Esophagus (tissue), 2 donors: ENCODE data around the gene GALNT9. TPM values are rescaled to one million over a fixed set of nuclear protein-coding genes. Genes with fewer than 3 reads are reported as not detected.

ENCODE experiments used
- H3K27ac ChIP-seq, 2 donors: one replicate each; pipeline ENCODE4 v1.5.1; 2013; ENCODE audit warnings: low read depth in 2 of 2, mild to moderate bottlenecking in 2 of 2, inconsistent platforms in 1 of 2, low read length in 1 of 2, moderate library complexity in 1 of 2
- H3K27me3 ChIP-seq, 2 donors: one replicate each; pipeline ENCODE4 v1.6.1; 2013; ENCODE audit warnings: low read length in 2 of 2, control low read depth in 1 of 2, mild to moderate bottlenecking in 1 of 2; ENCODE audit not compliant: insufficient read depth in 2 of 2, control insufficient read depth in 1 of 2
- H3K36me3 ChIP-seq, 2 donors: one replicate each; pipeline ENCODE4 v1.6.1; 2013; ENCODE audit warnings: low read length in 1 of 2; ENCODE audit not compliant: control insufficient read depth in 2 of 2, insufficient read depth in 2 of 2
- H3K4me1 ChIP-seq, 2 donors: one replicate each; pipeline ENCODE4 v1.6.1; 2013; ENCODE audit warnings: low read length in 1 of 2; ENCODE audit not compliant: control insufficient read depth in 2 of 2, insufficient read depth in 2 of 2
- H3K4me3 ChIP-seq, 2 donors: one replicate each; pipeline ENCODE4 v1.5.1; 2013; ENCODE audit warnings: low read length in 2 of 2, mild to moderate bottlenecking in 2 of 2, low read depth in 1 of 2, moderate library complexity in 1 of 2
- H3K9me3 ChIP-seq, 2 donors: one replicate each; pipeline ENCODE4 v1.6.1; 2013; ENCODE audit warnings: mild to moderate bottlenecking in 2 of 2, low read depth in 1 of 2, low read length in 1 of 2, moderate library complexity in 1 of 2; ENCODE audit not compliant: control insufficient read depth in 2 of 2, insufficient read depth in 1 of 2
- WGBS, 2 donors: extraction: QIAGEN DNeasy Blood & Tissue Kit; methylation state at CpG; one replicate each; pipeline ENCODE4 v1.1.7; 2013; 5-methylcytosine and 5-hydroxymethylcytosine counted together
- polyA plus RNA-seq, 2 donors: library from polyadenylated mRNA; stranded (reverse); fragments of 200-250 nt; gene quantifications; one replicate each; pipeline ENCODE4 v1.2.3, GENCODE V29; 2013
- donor health status: healthy with polysubstance abuse.
- donor health status: Bipolar disorder and iron deficiency.

The GALNT9 gene
- polyA plus RNA-seq, 2 donors: not detected

- WGBS, 2 donors: 72% methylated on average over 15 of the region's 15 CpGs
- Histone ChIP-seq H3K27ac (no peak overlapping the region), H3K36me3 (no peaks in the 10 kb centered on the region), H3K27me3 (no peaks in the 10 kb centered on the region), H3K4me3 (no peak overlapping the region), H3K4me1 (no peaks in the 10 kb centered on the region), H3K9me3 (peaks cover 0 to 5% of the 10 kb centered on the region in 2 donors)
These were observed 24.4 kb upstream of the GALNT9 start for GRCh38 chr12:132353811-132354210.

DNA sequence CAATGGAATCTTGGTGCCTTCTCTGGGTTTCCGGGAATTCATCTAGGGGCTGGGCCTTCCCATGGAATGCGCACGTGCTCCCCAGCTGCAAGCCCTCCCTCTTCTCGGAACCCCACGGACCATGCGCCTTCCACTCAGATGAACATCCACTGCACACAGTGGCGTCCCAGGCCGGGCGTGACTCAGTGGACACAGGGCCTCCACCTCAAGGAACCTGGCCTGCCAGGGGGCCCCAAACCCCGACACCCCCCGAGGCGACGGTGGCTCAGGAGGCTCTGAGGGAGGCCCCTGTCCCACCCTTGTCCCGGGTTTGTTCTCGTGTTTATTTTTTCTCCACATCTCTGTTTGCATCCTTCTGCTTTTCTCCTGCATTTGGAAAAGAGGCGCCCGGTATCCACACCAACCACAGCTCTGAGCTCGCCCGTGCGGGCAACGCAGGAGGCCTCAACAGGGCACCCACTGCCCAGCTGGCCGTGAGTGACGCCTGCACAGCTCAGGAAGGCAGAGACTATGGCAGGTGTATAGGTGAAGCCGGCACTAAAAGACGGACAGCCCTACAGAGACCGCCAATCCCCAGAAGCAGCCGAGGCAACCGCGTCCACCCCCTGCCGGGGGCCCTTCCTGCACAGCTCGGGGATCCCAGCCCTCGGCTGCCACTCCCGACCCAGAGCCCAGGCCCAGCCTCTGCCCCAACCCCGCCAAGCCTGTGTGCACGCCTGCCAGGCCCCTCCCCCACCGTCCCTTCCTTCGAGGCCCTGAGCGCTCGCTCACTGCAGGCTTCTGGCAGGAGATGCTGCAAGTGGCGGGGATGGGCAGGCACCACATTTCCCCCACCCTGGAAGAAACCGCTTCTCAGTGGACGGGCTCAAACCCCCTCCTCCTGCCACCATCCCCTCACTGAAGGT is 23.8 kb upstream of the GALNT9 start:
- Histone ChIP-seq H3K9me3 (no peaks in the 10 kb centered on the region), H3K4me1 (no peaks in the 10 kb centered on the region), H3K27me3 (no peaks in the 10 kb centered on the region), H3K36me3 (no peaks in the 10 kb centered on the region), H3K27ac (no peak overlapping the region), H3K4me3 (no peak overlapping the region)
- WGBS, 2 donors: 60 to 65% methylated on average over 38 to 42 of the region's 42 CpGs

DNA sequence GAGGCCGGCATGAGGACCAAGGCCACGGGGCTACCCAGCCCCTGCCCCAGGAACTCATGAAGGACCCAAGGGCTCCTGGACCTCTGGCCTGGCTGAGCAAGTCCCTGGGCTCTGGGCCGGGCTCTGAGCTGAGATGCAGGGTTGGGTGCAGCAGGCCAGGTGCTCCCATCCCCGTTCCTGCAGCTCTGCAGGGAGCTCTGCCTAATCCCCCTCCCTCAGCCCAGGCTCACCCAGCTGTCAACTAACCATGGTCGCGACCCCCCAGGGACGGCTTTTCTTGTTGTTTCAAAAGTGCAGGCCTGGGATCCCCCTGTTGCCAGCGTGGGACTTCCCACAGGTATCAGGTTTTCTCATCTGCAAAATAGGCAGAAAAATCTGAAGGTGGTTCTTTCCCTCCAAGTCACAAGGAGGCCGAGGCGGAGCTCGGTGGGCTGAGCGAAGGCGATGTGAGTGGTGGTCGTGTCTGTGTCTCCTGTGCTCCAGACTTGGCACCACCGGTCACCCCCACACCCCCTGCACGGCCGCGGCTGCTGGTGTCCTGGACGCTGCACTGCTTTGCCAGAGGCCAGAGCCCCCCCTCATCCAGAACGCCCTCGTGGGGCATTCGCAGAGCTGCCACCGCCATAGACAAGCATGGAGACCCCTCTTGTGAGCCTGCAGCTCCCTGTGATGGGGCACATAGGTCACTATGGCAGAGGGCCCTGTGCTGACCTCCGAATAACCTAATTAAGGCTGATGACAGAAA is 22.5 kb upstream of the GALNT9 start:
- no peaks in the 10 kb centered on the region for H3K4me1 ChIP-seq
- H3K27me3 ChIP-seq: no peaks in the 10 kb centered on the region
- 80 to 82% methylated on average over 24 of the region's 24 CpGs for WGBS, 2 donors
- peaks cover 0 to 3% of the 10 kb centered on the region in 2 donors for H3K9me3 ChIP-seq
- no peak overlapping the region for H3K4me3 ChIP-seq
- H3K36me3 ChIP-seq: no peaks in the 10 kb centered on the region
- H3K27ac ChIP-seq: no peak overlapping the region

DNA sequence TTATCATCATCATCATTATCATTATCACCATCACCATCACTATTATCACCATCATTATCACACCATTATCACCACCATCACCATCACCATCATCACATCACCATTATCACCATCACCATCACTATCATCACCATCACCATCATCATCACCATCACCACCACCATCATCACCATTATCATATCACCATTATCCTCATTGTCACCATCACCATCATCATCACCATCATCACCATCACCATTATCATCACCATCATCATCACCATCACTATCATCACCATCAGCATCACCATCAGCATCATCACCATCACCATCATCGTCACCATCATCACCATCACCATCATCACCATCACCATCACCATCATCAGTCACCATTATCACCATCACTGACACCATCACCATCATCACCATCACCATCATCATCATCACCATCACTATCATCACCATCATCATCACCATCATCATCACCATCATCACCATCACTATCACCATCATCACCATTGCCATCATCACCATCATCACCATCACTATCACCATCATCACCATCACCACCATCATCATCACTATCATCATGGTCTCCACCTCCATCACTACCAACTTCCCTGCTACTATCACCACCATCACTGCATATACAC is 20.2 kb upstream of the GALNT9 start:
- Histone ChIP-seq H3K4me1 (no peaks in the 10 kb centered on the region), H3K4me3 (no peak overlapping the region), H3K27ac (no peak overlapping the region), H3K36me3 (no peaks in the 10 kb centered on the region), H3K9me3 (peaks cover 0 to 3% of the 10 kb centered on the region in 2 donors), H3K27me3 (peaks cover 0 to 6% of the 10 kb centered on the region in 2 donors)
- 78 to 81% methylated on average over 1 of the region's 1 CpG for WGBS, 2 donors

GRCh38 chr12:132348176-132348575 is 18.8 kb upstream of the GALNT9 start:
- peaks cover 0 to under 1% of the 10 kb centered on the region in 2 donors for H3K4me1 ChIP-seq
- peaks cover 0 to 4% of the 10 kb centered on the region in 2 donors for H3K9me3 ChIP-seq
- WGBS, 2 donors: 86 to 92% methylated on average over 14 of the region's 14 CpGs
- no peak overlapping the region for H3K4me3 ChIP-seq
- peaks cover 0 to 9% of the 10 kb centered on the region in 2 donors for H3K27me3 ChIP-seq
- H3K27ac ChIP-seq: no peak overlapping the region
- no peaks in the 10 kb centered on the region for H3K36me3 ChIP-seq

DNA sequence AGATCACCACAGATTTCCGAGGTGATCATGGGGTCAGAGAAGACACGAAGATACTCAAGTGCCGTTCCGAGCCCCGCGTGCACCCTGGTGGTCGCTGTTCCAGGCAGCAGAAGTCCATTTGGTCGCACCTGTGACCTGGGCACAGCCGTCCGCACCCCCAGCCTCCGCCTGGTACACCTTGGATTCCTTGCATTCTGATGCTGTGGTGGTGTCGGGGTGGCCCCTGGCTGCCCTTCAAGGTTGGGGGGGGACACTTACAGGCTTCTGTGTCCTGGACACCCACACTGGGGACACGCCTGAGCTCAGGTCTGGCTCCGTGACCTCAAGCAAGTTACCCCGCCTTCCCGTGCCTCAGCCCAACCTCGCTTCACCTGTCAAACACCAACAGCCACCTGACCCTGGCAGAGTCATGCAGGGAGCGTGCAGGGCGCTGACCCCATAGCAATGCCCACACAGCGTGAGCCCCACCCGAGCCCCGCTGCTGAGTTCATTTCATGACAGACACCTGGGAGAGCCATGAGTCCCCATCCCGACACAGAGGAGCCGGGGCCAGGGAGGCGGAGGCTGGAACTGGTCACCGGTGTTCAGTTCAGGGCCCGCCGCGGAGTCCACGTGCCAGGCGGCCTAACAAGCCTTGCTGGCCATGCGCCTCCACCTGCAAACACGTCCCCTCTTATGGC is 17.9 kb upstream of the GALNT9 start:
- peaks cover 0 to 9% of the 10 kb centered on the region in 2 donors for H3K27me3 ChIP-seq

GRCh38 chr12:132346471-132347175 is 17.2 kb upstream of the GALNT9 start:
- 79 to 83% methylated on average over 20 of the region's 20 CpGs for WGBS, 2 donors
- Histone ChIP-seq H3K36me3 (no peaks in the 10 kb centered on the region), H3K4me1 (peaks cover 0 to 4% of the 10 kb centered on the region in 2 donors), H3K4me3 (no peak overlapping the region), H3K27ac (no peak overlapping the region), H3K27me3 (peaks cover 0 to 9% of the 10 kb centered on the region in 2 donors), H3K9me3 (peaks cover 0 to 12% of the 10 kb centered on the region in 2 donors)

More for the DNA sequence above, 17.9 kb upstream of the GALNT9 start:
- WGBS, 2 donors: 80 to 81% methylated on average over 33 of the region's 33 CpGs
- Histone ChIP-seq H3K36me3 (no peaks in the 10 kb centered on the region), H3K9me3 (peaks cover 0 to 10% of the 10 kb centered on the region in 2 donors), H3K4me3 (no peak overlapping the region), H3K4me1 (peaks cover 0 to 4% of the 10 kb centered on the region in 2 donors), H3K27ac (no peak overlapping the region)

GRCh38 chr12:132345561-132346200 is 16.3 kb upstream of the GALNT9 start:
- WGBS, 2 donors: 64% methylated on average over 37 of the region's 37 CpGs
- Histone ChIP-seq H3K27me3 (peaks cover 0 to 9% of the 10 kb centered on the region in 2 donors), H3K36me3 (no peaks in the 10 kb centered on the region), H3K27ac (no peak overlapping the region), H3K4me1 (peaks cover 0 to 4% of the 10 kb centered on the region in 2 donors), H3K9me3 (peaks cover 0 to 12% of the 10 kb centered on the region in 2 donors), H3K4me3 (no peak overlapping the region)
